ENCODE data around the gene TTC14.

Gene TTC14

GRCh38 chr3:180631317-180631716 lies 29.4 kb downstream of the TTC14 start:
- peak; percentile 4 for DNase-seq (ENCODE audit: low read depth)
- no peak overlapping the region for H3K4me3 ChIP-seq (ENCODE audit: low read length)
- TF ChIP-seq CTCF (IDR thresholded peaks at IDR 0.05; ENCODE audit: insufficient read depth, low read depth, low read length, missing control alignments) = peak; percentile 27

- DNase-seq (ENCODE audit: low read depth) = no peak
- H3K4me3 ChIP-seq (ENCODE audit: low read length) = no peak overlapping the region
These were observed 31.8 kb downstream of the TTC14 start for GRCh38 chr3:180633722-180634121.

GRCh38 chr3:180640987-180641386 lies 39.0 kb downstream of the TTC14 start:
- TF ChIP-seq CTCF (IDR thresholded peaks at IDR 0.05; ENCODE audit: insufficient read depth, low read depth, low read length, missing control alignments) = no peak
- DNase-seq (ENCODE audit: low read depth) = no peak

More at GRCh38 chr3:180633722-180634121, 31.8 kb downstream of the TTC14 start:
- no peak for TF ChIP-seq CTCF (IDR thresholded peaks at IDR 0.05; ENCODE audit: insufficient read depth, low read depth, low read length, missing control alignments)

GRCh38 chr3:180646187-180646790 lies 44.3 kb downstream of the TTC14 start:
- TF ChIP-seq CTCF (IDR thresholded peaks at IDR 0.05; ENCODE audit: insufficient read depth, low read depth, low read length, missing control alignments) = peak; percentile 27
- no peak overlapping the region for H3K4me3 ChIP-seq (ENCODE audit: low read length)
- peak; percentile 6 for DNase-seq (ENCODE audit: low read depth)

More at GRCh38 chr3:180640987-180641386, 39.0 kb downstream of the TTC14 start:
- no peak overlapping the region for H3K4me3 ChIP-seq (ENCODE audit: low read length)

GRCh38 chr3:180656406-180656805 lies 54.4 kb downstream of the TTC14 start:
- no peak for TF ChIP-seq CTCF (IDR thresholded peaks at IDR 0.05; ENCODE audit: insufficient read depth, low read depth, low read length, missing control alignments)
- H3K4me3 ChIP-seq (ENCODE audit: low read length) = no peak overlapping the region
- DNase-seq (ENCODE audit: low read depth) = no peak

GRCh38 chr3:180657094-180657493 lies 55.1 kb downstream of the TTC14 start:
- TF ChIP-seq CTCF (IDR thresholded peaks at IDR 0.05; ENCODE audit: insufficient read depth, low read depth, low read length, missing control alignments) = no peak
- no peak for DNase-seq (ENCODE audit: low read depth)
- H3K4me3 ChIP-seq (ENCODE audit: low read length) = no peak overlapping the region
